ENCODE measurements around the gene CTDSP1. TPM values are rescaled to one million over a fixed set of nuclear protein-coding genes. Genes with fewer than 3 reads are reported as not detected.

The CTDSP1 gene
- total and polyA plus RNA-seq, 4 donors: 31.6 to 104 (median 74.0) TPM

DNA sequence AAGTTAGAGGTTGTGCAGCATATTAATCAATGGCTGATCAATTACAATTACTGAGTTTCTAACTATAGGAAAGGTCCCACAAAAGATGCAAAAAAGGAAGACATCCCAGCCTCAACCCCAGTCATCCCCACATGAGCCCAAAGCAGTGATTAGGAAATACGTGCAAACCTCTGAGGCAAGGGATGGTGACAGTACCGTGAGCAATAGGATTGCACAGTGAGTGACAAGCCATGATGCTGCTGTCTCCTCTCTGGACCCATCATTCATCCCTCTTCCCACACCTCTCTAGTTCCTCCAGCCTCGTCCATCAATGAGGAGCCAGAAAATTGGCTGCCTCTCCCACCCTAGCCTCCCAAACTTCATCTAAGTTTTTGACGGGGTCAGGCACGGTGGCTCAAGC lies 21.6 kb upstream of the CTDSP1 start:
- no peaks in the 10 kb centered on the region for H3K9me3 ChIP-seq (ENCODE audit: control insufficient read depth, insufficient read depth, low read length)
- DNase-seq (ENCODE audit: low read depth in 4 of 6, low spot score in 6 of 6): no peak
- H3K27ac ChIP-seq (ENCODE audit: low read depth, low read length): no peak overlapping the region
- H3K36me3 ChIP-seq (ENCODE audit: control insufficient read depth, insufficient read depth, low read length): no peaks in the 10 kb centered on the region
- no peak overlapping the region for H3K4me3 ChIP-seq (ENCODE audit: low read depth, low read length)
- H3K27me3 ChIP-seq (ENCODE audit: control insufficient read depth, insufficient read depth, low read length): no peaks in the 10 kb centered on the region
- H3K4me1 ChIP-seq (ENCODE audit: control insufficient read depth, insufficient read depth, low read length): no peaks in the 10 kb centered on the region
- 81% methylated on average over 4 of the region's 5 CpGs for WGBS (ENCODE audit: insufficient coverage)

GRCh38 chr2:218381916-218382366 lies 17.7 kb upstream of the CTDSP1 start, which contains the start of gene SLC11A1:
Gene SLC11A1, plus strand, starts transcription at chr2:218382273. Its CDS starts 96 bp downstream, at chr2:218382369.
- peaks cover under 1% of the 10 kb centered on the region for H3K27me3 ChIP-seq (ENCODE audit: control insufficient read depth, insufficient read depth, low read length)
- 60% methylated on average over 13 of the region's 13 CpGs for WGBS (ENCODE audit: insufficient coverage)
- DNase-seq (ENCODE audit: low read depth in 4 of 6, low spot score in 6 of 6): no peak
- H3K4me3 ChIP-seq (ENCODE audit: low read depth, low read length): no peak within 1 kb of the TSS
- peaks cover 4% of the 10 kb centered on the region for H3K4me1 ChIP-seq (ENCODE audit: control insufficient read depth, insufficient read depth, low read length)
- H3K27ac ChIP-seq (ENCODE audit: low read depth, low read length): no peak within 1 kb of the TSS
- H3K9me3 ChIP-seq (ENCODE audit: control insufficient read depth, insufficient read depth, low read length): no peaks in the 10 kb centered on the region
- no peaks in the 10 kb centered on the region for H3K36me3 ChIP-seq (ENCODE audit: control insufficient read depth, insufficient read depth, low read length)

DNA sequence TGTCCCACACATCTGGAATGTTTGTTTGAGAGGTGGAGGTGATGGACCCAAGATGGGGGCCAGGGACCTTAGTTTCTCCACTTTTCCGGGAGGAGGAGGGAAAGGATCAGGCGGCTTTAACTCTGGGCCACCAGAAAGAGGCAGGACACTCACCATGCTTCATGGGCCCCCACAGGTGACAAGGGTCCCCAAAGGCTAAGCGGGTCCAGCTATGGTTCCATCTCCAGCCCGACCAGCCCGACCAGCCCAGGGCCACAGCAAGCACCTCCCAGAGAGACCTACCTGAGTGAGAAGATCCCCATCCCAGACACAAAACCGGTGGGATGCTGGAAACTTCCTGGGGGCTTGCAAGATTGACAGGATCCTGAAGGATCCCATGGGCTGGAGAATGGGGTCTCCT lies 16.9 kb upstream of the CTDSP1 start:
- Histone ChIP-seq H3K36me3 (ENCODE audit: control insufficient read depth, insufficient read depth, low read length) (no peaks in the 10 kb centered on the region), H3K27me3 (ENCODE audit: control insufficient read depth, insufficient read depth, low read length) (peaks cover 9% of the 10 kb centered on the region), H3K4me1 (ENCODE audit: control insufficient read depth, insufficient read depth, low read length) (peaks cover 13% of the 10 kb centered on the region), H3K4me3 (ENCODE audit: low read depth, low read length) (no peak overlapping the region), H3K9me3 (ENCODE audit: control insufficient read depth, insufficient read depth, low read length) (no peaks in the 10 kb centered on the region), H3K27ac (ENCODE audit: low read depth, low read length) (no peak overlapping the region)
- WGBS (ENCODE audit: insufficient coverage): 94% methylated on average over 6 of the region's 6 CpGs
- no peak for DNase-seq (ENCODE audit: low read depth in 4 of 6, low spot score in 6 of 6)

GRCh38 chr2:218383892-218384519 lies 15.7 kb upstream of the CTDSP1 start:
- 86% methylated on average over 9 of the region's 10 CpGs for WGBS (ENCODE audit: insufficient coverage)
- Histone ChIP-seq H3K27ac (ENCODE audit: low read depth, low read length) (no peak overlapping the region), H3K4me3 (ENCODE audit: low read depth, low read length) (no peak overlapping the region), H3K27me3 (ENCODE audit: control insufficient read depth, insufficient read depth, low read length) (peaks cover 10% of the 10 kb centered on the region), H3K36me3 (ENCODE audit: control insufficient read depth, insufficient read depth, low read length) (no peaks in the 10 kb centered on the region), H3K4me1 (ENCODE audit: control insufficient read depth, insufficient read depth, low read length) (peaks cover 17% of the 10 kb centered on the region), H3K9me3 (ENCODE audit: control insufficient read depth, insufficient read depth, low read length) (no peaks in the 10 kb centered on the region)
- no peak for DNase-seq (ENCODE audit: low read depth in 4 of 6, low spot score in 6 of 6)

DNA sequence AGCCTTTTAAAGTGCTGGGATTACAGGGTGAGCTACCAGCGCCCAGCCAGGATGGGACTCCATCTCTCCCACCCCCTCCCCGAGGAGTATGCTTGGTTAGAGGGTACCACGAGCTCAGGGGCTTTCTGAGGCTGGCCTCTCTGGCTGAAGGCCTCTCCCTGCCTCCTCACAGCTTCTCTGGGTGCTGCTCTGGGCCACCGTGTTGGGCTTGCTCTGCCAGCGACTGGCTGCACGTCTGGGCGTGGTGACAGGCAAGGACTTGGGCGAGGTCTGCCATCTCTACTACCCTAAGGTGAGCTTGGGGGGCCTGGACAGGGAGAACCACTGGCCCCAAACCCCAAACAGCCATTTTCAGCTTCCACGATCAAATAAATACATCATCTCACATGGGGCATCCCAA lies 14.7 kb upstream of the CTDSP1 start:
- WGBS (ENCODE audit: insufficient coverage): 86% methylated on average over 8 of the region's 9 CpGs
- Histone ChIP-seq H3K27ac (ENCODE audit: low read depth, low read length) (no peak overlapping the region), H3K4me3 (ENCODE audit: low read depth, low read length) (no peak overlapping the region), H3K4me1 (ENCODE audit: control insufficient read depth, insufficient read depth, low read length) (peaks cover 17% of the 10 kb centered on the region), H3K36me3 (ENCODE audit: control insufficient read depth, insufficient read depth, low read length) (no peaks in the 10 kb centered on the region), H3K27me3 (ENCODE audit: control insufficient read depth, insufficient read depth, low read length) (peaks cover 10% of the 10 kb centered on the region), H3K9me3 (ENCODE audit: control insufficient read depth, insufficient read depth, low read length) (no peaks in the 10 kb centered on the region)
- no peak for DNase-seq (ENCODE audit: low read depth in 4 of 6, low spot score in 6 of 6)

- 67% methylated on average over 14 of the region's 23 CpGs for WGBS (ENCODE audit: insufficient coverage)
Observed at GRCh38 chr2:218386505-218387368, 12.9 kb upstream of the CTDSP1 start.

GRCh38 chr2:218387369-218388194 lies 12.1 kb upstream of the CTDSP1 start:
- Histone ChIP-seq H3K36me3 (ENCODE audit: control insufficient read depth, insufficient read depth, low read length) (no peaks in the 10 kb centered on the region), H3K27me3 (ENCODE audit: control insufficient read depth, insufficient read depth, low read length) (peaks cover 10% of the 10 kb centered on the region), H3K9me3 (ENCODE audit: control insufficient read depth, insufficient read depth, low read length) (no peaks in the 10 kb centered on the region), H3K27ac (ENCODE audit: low read depth, low read length) (peak overlapping the region; percentile 57), H3K4me3 (ENCODE audit: low read depth, low read length) (peak overlapping the region; percentile 44), H3K4me1 (ENCODE audit: control insufficient read depth, insufficient read depth, low read length) (peaks cover 17% of the 10 kb centered on the region)
- WGBS (ENCODE audit: insufficient coverage): 2% methylated on average over 17 of the region's 38 CpGs
- DNase-seq (ENCODE audit: low read depth in 4 of 6, low spot score in 6 of 6): peak in 2 of 6 donors; percentile 80 to 81

More at GRCh38 chr2:218386505-218387368, 12.9 kb upstream of the CTDSP1 start:
- Histone ChIP-seq H3K27me3 (ENCODE audit: control insufficient read depth, insufficient read depth, low read length) (peaks cover 10% of the 10 kb centered on the region), H3K27ac (ENCODE audit: low read depth, low read length) (peak overlapping the region; percentile 57), H3K36me3 (ENCODE audit: control insufficient read depth, insufficient read depth, low read length) (no peaks in the 10 kb centered on the region), H3K4me3 (ENCODE audit: low read depth, low read length) (no peak overlapping the region), H3K9me3 (ENCODE audit: control insufficient read depth, insufficient read depth, low read length) (no peaks in the 10 kb centered on the region), H3K4me1 (ENCODE audit: control insufficient read depth, insufficient read depth, low read length) (peaks cover 17% of the 10 kb centered on the region)
- DNase-seq (ENCODE audit: low read depth in 4 of 6, low spot score in 6 of 6): no peak

- 89% methylated on average over 17 of the region's 17 CpGs for WGBS (ENCODE audit: insufficient coverage)
- no peak overlapping the region for H3K27ac ChIP-seq (ENCODE audit: low read depth, low read length)
- no peak for DNase-seq (ENCODE audit: low read depth in 4 of 6, low spot score in 6 of 6)
Observed at GRCh38 chr2:218389333-218390150, 10.1 kb upstream of the CTDSP1 start.

DNA sequence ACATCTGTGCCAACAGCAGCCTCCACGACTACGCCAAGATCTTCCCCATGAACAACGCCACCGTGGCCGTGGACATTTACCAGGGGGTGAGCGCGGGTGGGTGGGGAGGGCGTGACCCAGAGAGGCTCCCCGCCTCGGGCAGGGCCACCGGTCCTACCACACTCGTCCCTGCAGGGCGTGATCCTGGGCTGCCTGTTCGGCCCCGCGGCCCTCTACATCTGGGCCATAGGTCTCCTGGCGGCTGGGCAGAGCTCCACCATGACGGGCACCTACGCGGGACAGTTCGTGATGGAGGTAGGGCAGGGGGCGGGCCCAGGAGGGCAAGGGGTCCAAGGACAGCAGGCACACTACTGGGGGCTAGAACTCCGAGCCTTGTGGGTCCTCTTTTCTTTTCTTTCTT lies 8.5 kb upstream of the CTDSP1 start:
- H3K27me3 ChIP-seq (ENCODE audit: control insufficient read depth, insufficient read depth, low read length): peaks cover 10% of the 10 kb centered on the region
- DNase-seq (ENCODE audit: low read depth in 4 of 6, low spot score in 6 of 6): no peak
- H3K4me1 ChIP-seq (ENCODE audit: control insufficient read depth, insufficient read depth, low read length): peaks cover 24% of the 10 kb centered on the region
- H3K36me3 ChIP-seq (ENCODE audit: control insufficient read depth, insufficient read depth, low read length): no peaks in the 10 kb centered on the region
- no peaks in the 10 kb centered on the region for H3K9me3 ChIP-seq (ENCODE audit: control insufficient read depth, insufficient read depth, low read length)
- WGBS (ENCODE audit: insufficient coverage): 92% methylated on average over 22 of the region's 23 CpGs
- H3K4me3 ChIP-seq (ENCODE audit: low read depth, low read length): no peak overlapping the region
- no peak overlapping the region for H3K27ac ChIP-seq (ENCODE audit: low read depth, low read length)

More at GRCh38 chr2:218389333-218390150, 10.1 kb upstream of the CTDSP1 start:
- Histone ChIP-seq H3K4me1 (ENCODE audit: control insufficient read depth, insufficient read depth, low read length) (peaks cover 17% of the 10 kb centered on the region), H3K9me3 (ENCODE audit: control insufficient read depth, insufficient read depth, low read length) (no peaks in the 10 kb centered on the region), H3K4me3 (ENCODE audit: low read depth, low read length) (no peak overlapping the region), H3K27me3 (ENCODE audit: control insufficient read depth, insufficient read depth, low read length) (peaks cover 10% of the 10 kb centered on the region), H3K36me3 (ENCODE audit: control insufficient read depth, insufficient read depth, low read length) (no peaks in the 10 kb centered on the region)

Data from spinal cord (tissue), 10 donors.